Fibroblast of the aortic adventitia (primary cell): Measurements from ENCODE around the gene GKAP1. TPM values are rescaled to one million over a fixed set of nuclear protein-coding genes. Genes with fewer than 3 reads are reported as not detected.
"Not testable (repeated sequence)": the region's sequence is repeated elsewhere in the genome, so short reads cannot be mapped to it uniquely, and the experiment has no call there.

ENCODE experiments used
- DNase-seq: peaks from one replicate; pipeline ENCODE4 v3.0.0-alpha.2; 2010; ENCODE audit warnings: low read depth
- H3K4me3 ChIP-seq: 2 replicates; pipeline ENCODE4 v1.5.1; 2011; ENCODE audit warnings: low read depth, mild to moderate bottlenecking, control low read depth, low read length, moderate library complexity
- CTCF ChIP-seq: IDR thresholded peaks from 2 replicates; pipeline ENCODE4 v1.5.1; 2011; ENCODE audit warnings: mild to moderate bottlenecking, low read length, control low read depth, inconsistent platforms; ENCODE audit not compliant: insufficient read depth
- total RNA-seq: library from RNA; depleted of rRNA; stranded (reverse); fragments of >200 nt; gene quantifications from 2 replicates; pipeline ENCODE4 v1.2.3, GENCODE V29; 2012; ENCODE audit warnings: low replicate concordance

GKAP1 gene
- total RNA-seq, 1 donor = 1.4 TPM

- no peak for DNase-seq
- peak overlapping the region; percentile 95 for H3K4me3 ChIP-seq
- no peak for TF ChIP-seq CTCF
Observed at GRCh38 chr9:83706676-83707517, 110.7 kb downstream of the GKAP1 start.

GRCh38 chr9:83705219-83705651 is 112.3 kb downstream of the GKAP1 start:
- not testable (repeated sequence) for DNase-seq, H3K4me3 ChIP-seq

GRCh38 chr9:83701769-83702168 is 115.8 kb downstream of the GKAP1 start:
- TF ChIP-seq CTCF = no peak
- H3K4me3 ChIP-seq = peak overlapping the region; percentile 15
- peak; percentile 80 for DNase-seq

GRCh38 chr9:83701286-83701685 is 116.3 kb downstream of the GKAP1 start:
- no peak for DNase-seq
- peak overlapping the region; percentile 15 for H3K4me3 ChIP-seq
- TF ChIP-seq CTCF = no peak

GRCh38 chr9:83699615-83700014 is 118.0 kb downstream of the GKAP1 start:
- TF ChIP-seq CTCF = no peak
- H3K4me3 ChIP-seq = no peak overlapping the region
- DNase-seq = no peak

GRCh38 chr9:83698976-83699585 is 118.5 kb downstream of the GKAP1 start:
- TF ChIP-seq CTCF = no peak
- no peak for DNase-seq

GRCh38 chr9:83691492-83691891 is 126.1 kb downstream of the GKAP1 start:
- DNase-seq = no peak
- no peak for TF ChIP-seq CTCF
- no peak overlapping the region for H3K4me3 ChIP-seq

More at GRCh38 chr9:83698976-83699585, 118.5 kb downstream of the GKAP1 start:
- no peak overlapping the region for H3K4me3 ChIP-seq
